Measurements from ENCODE around the gene ALKAL2. TPM values are rescaled to one million over a fixed set of nuclear protein-coding genes. Genes with fewer than 3 reads are reported as not detected.

The ALKAL2 gene
- total and polyA plus RNA-seq, 2 of the 13 experiments (the other 11 are each of a cell fraction or from before 2014, with no cell fraction given) = 0.22 to 1.7 TPM

DNA sequence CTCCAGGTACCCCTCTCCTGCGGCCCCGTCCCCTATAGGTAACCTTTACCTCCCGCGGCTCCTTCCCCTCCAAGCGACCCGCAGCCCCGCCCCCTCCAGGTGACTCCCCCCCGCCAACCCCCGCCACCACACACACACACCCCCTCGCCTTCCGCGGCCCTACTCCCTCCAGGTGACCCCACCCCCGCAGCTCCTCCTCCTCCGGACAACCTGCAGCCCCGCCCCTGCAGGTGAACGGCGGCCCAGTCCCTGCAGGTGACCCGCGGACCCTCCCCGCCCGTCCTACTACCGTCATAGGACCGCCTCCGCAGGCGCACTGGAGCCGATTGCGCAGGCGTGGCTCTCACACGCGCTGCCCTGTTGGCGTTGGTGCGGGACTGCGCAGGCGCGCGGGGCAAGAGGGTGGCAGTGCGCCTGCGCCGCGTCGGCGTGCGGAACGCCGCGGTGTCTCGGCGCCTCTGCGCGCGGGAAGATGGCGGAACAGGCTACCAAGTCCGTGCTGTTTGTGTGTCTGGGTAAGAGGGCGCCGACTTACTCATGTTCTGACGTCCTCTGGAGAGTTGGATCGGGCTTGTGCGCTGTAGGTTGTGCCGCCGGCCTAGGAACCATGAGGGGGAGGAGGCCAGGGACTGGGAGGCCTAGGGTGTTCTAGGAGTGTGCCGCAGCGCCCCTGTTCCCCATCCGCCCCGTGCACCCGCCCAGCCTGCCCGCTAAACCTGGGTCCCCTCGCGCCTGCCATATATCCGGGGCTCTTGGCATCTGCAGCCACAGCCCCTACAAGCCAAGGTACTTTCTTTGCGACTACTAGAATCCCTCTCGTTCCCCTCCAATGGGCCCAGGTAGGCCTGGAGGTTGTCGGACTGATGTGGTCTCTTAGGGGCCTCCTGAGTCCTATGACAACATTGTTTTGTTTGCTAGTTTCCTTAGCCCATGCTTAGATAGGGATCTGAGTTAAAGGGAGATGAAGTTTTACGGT is 23.1 kb downstream of the ALKAL2 start, which contains the start of gene ACP1 (continued):
- TF ChIP-seq ZNF768 (CRISPR knock-in tag; IDR thresholded peaks at IDR 0.05) (peak; percentile 74; the same call in 1 of the 2 replicates), HDAC6 (IDR thresholded peaks at IDR 0.05; ENCODE audit: low read depth, low read length) (no peak), HDAC2 (CRISPR knock-in tag; IDR thresholded peaks at IDR 0.05) (peak; percentile 66), JUNB (CRISPR knock-in tag; IDR thresholded peaks at IDR 0.05; ENCODE audit: borderline replicate concordance) (no peak), WIZ (CRISPR knock-in tag; IDR thresholded peaks at IDR 0.05) (peak; percentile 69), SIX4 (CRISPR knock-in tag; IDR thresholded peaks at IDR 0.05) (peak; percentile 58; the same call in 1 of the 2 replicates), ARNT (IDR thresholded peaks at IDR 0.05) (no peak), ZNF274 (CRISPR knock-in tag; IDR thresholded peaks at IDR 0.05) (peak; percentile 67; the same call in 1 of the 2 replicates), POLR2A (IDR thresholded peaks at IDR 0.05; ENCODE audit: insufficient read depth in 1 of 2, low read depth in 2 of 2, low read length in 2 of 2) (peak; percentile 97 to 98), ISL2 (CRISPR knock-in tag; IDR thresholded peaks at IDR 0.05) (no peak; the same call in 1 of the 2 replicates), SKI (IDR thresholded peaks at IDR 0.05; ENCODE audit: partially characterized antibody) (peak; percentile 71), HNRNPUL1 (IDR thresholded peaks at IDR 0.05; ENCODE audit: low read depth, low read length) (no peak), ZNF564 (CRISPR knock-in tag; IDR thresholded peaks at IDR 0.05) (no peak), ZNF143 (CRISPR knock-in tag; IDR thresholded peaks at IDR 0.05) (no peak), ZNF543 (CRISPR knock-in tag; IDR thresholded peaks at IDR 0.05) (peak; percentile 67; the same call in 1 of the 2 replicates), ZNF879 (CRISPR knock-in tag; IDR thresholded peaks at IDR 0.05) (peak; percentile 94), SAFB2 (CRISPR knock-in tag; IDR thresholded peaks at IDR 0.05; ENCODE audit: borderline replicate concordance, low read depth) (no peak; the same call in 1 of the 2 replicates), ZNF616 (CRISPR knock-in tag; IDR thresholded peaks at IDR 0.05; ENCODE audit: low read depth) (peak; percentile 95), HHEX (CRISPR knock-in tag; IDR thresholded peaks at IDR 0.05) (no peak), ZNF83 (CRISPR knock-in tag; IDR thresholded peaks at IDR 0.05; ENCODE audit: borderline replicate concordance) (no peak), FOXP4 (CRISPR knock-in tag; IDR thresholded peaks at IDR 0.05) (peak; percentile 0; the same call in 1 of the 2 replicates), ZFP62 (CRISPR knock-in tag; IDR thresholded peaks at IDR 0.05) (no peak), FOXA3 (CRISPR knock-in tag; IDR thresholded peaks at IDR 0.05) (no peak), BHLHE40 (IDR thresholded peaks at IDR 0.05; ENCODE audit: low read length) (peak; percentile 56; the same call in 1 of the 2 replicates), CREM (IDR thresholded peaks at IDR 0.05) (no peak), CREM (CRISPR knock-in tag; IDR thresholded peaks at IDR 0.05) (no peak), ZNF766 (CRISPR knock-in tag; IDR thresholded peaks at IDR 0.05; ENCODE audit: borderline replicate concordance) (peak; percentile 57; the same call in 1 of the 2 replicates), MAZ (IDR thresholded peaks at IDR 0.05; ENCODE audit: borderline replicate concordance, low read depth, low read length) (peak; percentile 50; the same call in 1 of the 2 replicates), MAZ (CRISPR knock-in tag; IDR thresholded peaks at IDR 0.05; ENCODE audit: low read depth) (peak; percentile 85), ATF7 (IDR thresholded peaks at IDR 0.05) (no peak), ATF7 (CRISPR knock-in tag; IDR thresholded peaks at IDR 0.05) (no peak)
- TF ChIP-seq, protein P1, sequence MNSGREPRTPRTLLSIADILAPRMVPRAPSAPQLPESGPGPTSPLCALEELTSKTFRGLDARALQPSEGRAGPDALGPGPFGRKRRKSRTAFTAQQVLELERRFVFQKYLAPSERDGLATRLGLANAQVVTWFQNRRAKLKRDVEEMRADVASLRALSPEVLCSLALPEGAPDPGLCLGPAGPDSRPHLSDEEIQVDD (CRISPR knock-in tag; IDR thresholded peaks at IDR 0.05; ENCODE audit: borderline replicate concordance) = peak; percentile 88; the same call in 1 of the 2 replicates

Data from HepG2 (cell line).